GM23248 (cell line): ENCODE results near the gene RAB35. TPM values are rescaled to one million over a fixed set of nuclear protein-coding genes. Genes with fewer than 3 reads are reported as not detected.

Experiments
- DNase-seq: peaks from one replicate; pipeline ENCODE4 v3.0.0-alpha.2; 2015
- H2AFZ ChIP-seq: fragments of 200-600 bp; sonication (generic); 2 replicates; pipeline ENCODE4 v1.6.1; 2016; ENCODE audit warnings: antibody characterized with exemption
- H3F3A ChIP-seq: fragments of 200-600 bp; sonication (generic); 2 replicates; pipeline ENCODE4 v1.6.1; 2016; ENCODE audit warnings: mild to moderate bottlenecking, antibody characterized with exemption, mixed run types; ENCODE audit not compliant: insufficient read depth
- H3K27ac ChIP-seq: fragments of 200-600 bp; sonication (generic); 2 replicates; pipeline ENCODE4 v1.5.1; 2016; ENCODE audit warnings: mild to moderate bottlenecking
- H3K27me3 ChIP-seq: fragments of 200-600 bp; sonication (generic); replicated peaks from 2 replicates; pipeline ENCODE4 v1.6.1; 2016; ENCODE audit warnings: mild to moderate bottlenecking; ENCODE audit not compliant: insufficient read depth
- H3K36me3 ChIP-seq: fragments of 200-600 bp; sonication (generic); 2 replicates; pipeline ENCODE4 v1.6.1; 2016; ENCODE audit warnings: low read depth, mild to moderate bottlenecking
- H3K4me1 ChIP-seq: fragments of 200-600 bp; sonication (generic); 2 replicates; pipeline ENCODE4 v1.6.1; 2016; ENCODE audit warnings: mild to moderate bottlenecking; ENCODE audit not compliant: insufficient read depth
- H3K4me2 ChIP-seq: fragments of 200-600 bp; sonication (generic); one replicate; pipeline ENCODE4 v1.6.1; 2016; ENCODE audit warnings: mild to moderate bottlenecking; ENCODE audit not compliant: unreplicated experiment
- H3K4me3 ChIP-seq: fragments of 200-600 bp; sonication (generic); 2 replicates; pipeline ENCODE4 v1.5.1; 2016; ENCODE audit warnings: mild to moderate bottlenecking
- H3K79me2 ChIP-seq: fragments of 200-600 bp; sonication (generic); 2 replicates; pipeline ENCODE4 v1.6.1; 2016; ENCODE audit warnings: mild to moderate bottlenecking; ENCODE audit not compliant: insufficient read depth
- H3K9ac ChIP-seq: fragments of 200-600 bp; sonication (generic); 2 replicates; pipeline ENCODE4 v1.6.1; 2016; ENCODE audit warnings: mild to moderate bottlenecking
- H3K9me2 ChIP-seq: fragments of 200-600 bp; sonication (generic); 2 replicates; pipeline ENCODE4 v1.6.1; 2016; ENCODE audit warnings: mixed run types, mild to moderate bottlenecking, moderate library complexity; ENCODE audit not compliant: insufficient read depth
- H3K9me3 ChIP-seq: fragments of 200-600 bp; sonication (generic); one replicate; pipeline ENCODE4 v1.6.1; 2017; ENCODE audit warnings: low read depth
- H4K20me1 ChIP-seq: fragments of 200-600 bp; sonication (generic); 2 replicates; pipeline ENCODE4 v1.6.0; 2016; ENCODE audit not compliant: insufficient read depth
- EZH2 ChIP-seq: fragments of 200-600 bp; sonication (generic); IDR thresholded peaks from 2 replicates; pipeline ENCODE4 v1.6.1; 2018; ENCODE audit warnings: antibody characterized with exemption, mild to moderate bottlenecking; ENCODE audit not compliant: insufficient read depth, poor library complexity, severe bottlenecking
- EZH2phosphoT487 ChIP-seq: fragments of 200-600 bp; sonication (generic); IDR thresholded peaks from 2 replicates; pipeline ENCODE4 v1.6.1; 2018; ENCODE audit warnings: antibody characterized with exemption, moderate library complexity, mild to moderate bottlenecking, low read depth; ENCODE audit not compliant: insufficient read depth
- WGBS, 2 experiments: methylation state at CpG; one replicate each; pipeline ENCODE4 v1.1.6; 2015 to 2017; ENCODE audit warnings: low lambda C conversion rate in 2 of 2, low coverage in 1 of 2; ENCODE audit errors: missing lambda C conversion rate in 2 of 2; 5-methylcytosine and 5-hydroxymethylcytosine counted together
- in situ Hi-C: fragments of 300-500 bp; cut with MboI; formaldehyde crosslinking; loops from 2 replicates; pipeline ENCODE4 v1.15.0; 2020
- polyA plus RNA-seq: library from polyadenylated mRNA; unstranded; fragments of >200 nt; fragmentation: Nextera tagmentation; extraction: Ambion mirVana; gene quantifications from 2 replicates; pipeline ENCODE4 v1.2.1, GENCODE V29; 2016
- total RNA-seq: library from RNA; depleted of rRNA; stranded (reverse); fragments of >200 nt; shearing (Covaris generic); gene quantifications from 2 replicates; pipeline ENCODE4 v1.2.3, GENCODE V29; 2014

Gene RAB35
- total and polyA plus RNA-seq, 2 experiments from 2014 or later = 28.7 to 37.1 TPM

- Histone ChIP-seq H3F3A (no peaks in the 10 kb centered on the region), H3K4me2 (no peak overlapping the region), H3K4me3 (no peak overlapping the region), H3K9ac (no peak overlapping the region), H3K27ac (no peak overlapping the region), H3K4me1 (no peaks in the 10 kb centered on the region), H3K36me3 (no peaks in the 10 kb centered on the region), H3K79me2 (no peaks in the 10 kb centered on the region), H3K9me3 (no peaks in the 10 kb centered on the region), H3K27me3 (peaks cover 55% of the 10 kb centered on the region), H2AFZ (no peak overlapping the region), H3K9me2 (no peaks in the 10 kb centered on the region), H4K20me1 (no peaks in the 10 kb centered on the region)
- WGBS, 2 experiments = 69 to 71% methylated on average over 3 of the region's 3 CpGs
- in situ Hi-C loops = no loop called here
- no peak for DNase-seq
- TF ChIP-seq EZH2phosphoT487 = no peak
- TF ChIP-seq EZH2 = no peak
Measured at GRCh38 chr12:120067901-120068300, 48.7 kb downstream of the RAB35 start.

- H4K20me1 ChIP-seq = no peaks in the 10 kb centered on the region
- H2AFZ ChIP-seq = no peak overlapping the region
- no peaks in the 10 kb centered on the region for H3K4me1 ChIP-seq
- H3K27me3 ChIP-seq = peaks cover 54% of the 10 kb centered on the region
- no peaks in the 10 kb centered on the region for H3K9me2 ChIP-seq
- H3K4me2 ChIP-seq = no peak overlapping the region
- no peak overlapping the region for H3K27ac ChIP-seq
- no peaks in the 10 kb centered on the region for H3K36me3 ChIP-seq
- no peak overlapping the region for H3K4me3 ChIP-seq
- WGBS, 2 experiments = 35 to 42% methylated on average over 3 of the region's 3 CpGs
- H3K9ac ChIP-seq = no peak overlapping the region
- TF ChIP-seq EZH2phosphoT487 (no peak), EZH2 (no peak)
- no peaks in the 10 kb centered on the region for H3K9me3 ChIP-seq
- DNase-seq = no peak
- H3K79me2 ChIP-seq = no peaks in the 10 kb centered on the region
- in situ Hi-C loops = no loop called here
- no peaks in the 10 kb centered on the region for H3F3A ChIP-seq
Measured at GRCh38 chr12:120067084-120067869, 49.3 kb downstream of the RAB35 start.

GRCh38 chr12:120066341-120066740 is 50.2 kb downstream of the RAB35 start:
- Histone ChIP-seq H3K4me3 (no peak overlapping the region), H3F3A (no peaks in the 10 kb centered on the region), H3K9me3 (no peaks in the 10 kb centered on the region), H3K27ac (no peak overlapping the region), H3K36me3 (no peaks in the 10 kb centered on the region), H3K4me1 (no peaks in the 10 kb centered on the region), H3K9ac (no peak overlapping the region), H3K9me2 (no peaks in the 10 kb centered on the region), H2AFZ (no peak overlapping the region), H3K79me2 (no peaks in the 10 kb centered on the region), H3K4me2 (no peak overlapping the region), H4K20me1 (no peaks in the 10 kb centered on the region), H3K27me3 (peaks cover 58% of the 10 kb centered on the region)
- no peak for DNase-seq
- TF ChIP-seq EZH2phosphoT487 (no peak), EZH2 (no peak)
- in situ Hi-C loops = no loop called here
- WGBS, 2 experiments = 45 to 56% methylated on average over 2 of the region's 2 CpGs

GRCh38 chr12:120065472-120065871 is 51.1 kb downstream of the RAB35 start:
- in situ Hi-C loops = no loop called here
- Histone ChIP-seq H3K79me2 (no peaks in the 10 kb centered on the region), H3K27me3 (peaks cover 67% of the 10 kb centered on the region), H3K9me2 (no peaks in the 10 kb centered on the region), H2AFZ (no peak overlapping the region), H3F3A (no peaks in the 10 kb centered on the region), H4K20me1 (no peaks in the 10 kb centered on the region), H3K9me3 (no peaks in the 10 kb centered on the region), H3K4me2 (no peak overlapping the region), H3K27ac (no peak overlapping the region), H3K4me1 (no peaks in the 10 kb centered on the region), H3K36me3 (no peaks in the 10 kb centered on the region), H3K9ac (no peak overlapping the region), H3K4me3 (no peak overlapping the region)
- TF ChIP-seq EZH2phosphoT487 = no peak
- no peak for TF ChIP-seq EZH2
- DNase-seq = no peak
- WGBS, 2 experiments = 10 to 20% methylated on average over 1 of the region's 1 CpG
